SK-N-SH treated with all-trans-retinoic acid at 6 μM for 48 hours (cell line): ENCODE data around the gene NTN1.
"Not testable (repeated sequence)": the region's sequence is repeated elsewhere in the genome, so short reads cannot be mapped to it uniquely, and the experiment has no call there.

ENCODE experiments used
- ATAC-seq: fragments of 200-7000 bp; cut with Tn5 transposase; 3 replicates; pipeline ENCODE4 v1.9.1; 2020; ENCODE audit warnings: mild to moderate bottlenecking, moderate library complexity
- ARNTL ChIP-seq: fragments of 450-650 bp; formaldehyde crosslinking; IDR thresholded peaks from 2 replicates; pipeline ENCODE4 v1.5.0; 2020; ENCODE audit warnings: low read depth, mild to moderate bottlenecking, moderate library complexity, borderline replicate concordance
- BACH2 ChIP-seq: fragments of 250-450 bp; sonication (Bioruptor Pico); IDR thresholded peaks from 2 replicates; pipeline ENCODE4 v1.9.0; 2021; ENCODE audit warnings: mild to moderate bottlenecking, borderline replicate concordance
- CSDC2 ChIP-seq: fragments of 250-450 bp; sonication (Bioruptor Pico); IDR thresholded peaks from 2 replicates; pipeline ENCODE4 v1.5.0; 2020; ENCODE audit warnings: mild to moderate bottlenecking, moderate library complexity
- ESRRG ChIP-seq: fragments of 250-450 bp; sonication (Bioruptor Pico); IDR thresholded peaks from 2 replicates; pipeline ENCODE4 v1.6.1; 2021; ENCODE audit warnings: mild to moderate bottlenecking
- GLIS3 ChIP-seq: fragments of 250-450 bp; sonication (Bioruptor Pico); IDR thresholded peaks from 2 replicates; pipeline ENCODE4 v1.5.0; 2020; ENCODE audit warnings: mild to moderate bottlenecking, moderate library complexity
- ISL1 ChIP-seq: fragments of 250-450 bp; sonication (Bioruptor Pico); IDR thresholded peaks from 2 replicates; pipeline ENCODE4 v2.1.2; 2022; ENCODE audit warnings: mild to moderate bottlenecking, moderate library complexity
- OSR1 ChIP-seq: fragments of 250-450 bp; sonication (Bioruptor Pico); IDR thresholded peaks from 2 replicates; pipeline ENCODE4 v1.8.0; 2022; ENCODE audit warnings: moderate library complexity, mild to moderate bottlenecking, inconsistent platforms
- PATZ1 ChIP-seq: fragments of 250-450 bp; sonication (Bioruptor Pico); IDR thresholded peaks from 2 replicates; pipeline ENCODE4 v1.8.0; 2020; ENCODE audit warnings: mild to moderate bottlenecking, moderate library complexity, borderline replicate concordance
- PPARA ChIP-seq: fragments of 250-450 bp; sonication (Bioruptor Pico); IDR thresholded peaks from 2 replicates; pipeline ENCODE4 v1.5.0; 2020; ENCODE audit warnings: mild to moderate bottlenecking, borderline replicate concordance
- RARB ChIP-seq: fragments of 250-450 bp; sonication (Bioruptor Pico); IDR thresholded peaks from 2 replicates; pipeline ENCODE4 v1.8.0; 2021; ENCODE audit warnings: mild to moderate bottlenecking, moderate library complexity
- SNAI2 ChIP-seq: fragments of 250-450 bp; sonication (Bioruptor Pico); IDR thresholded peaks from 2 replicates; pipeline ENCODE4 v1.5.0; 2020; ENCODE audit warnings: mild to moderate bottlenecking, moderate library complexity
- TCF4 ChIP-seq: fragments of 250-450 bp; sonication (Bioruptor Pico); IDR thresholded peaks from 2 replicates; pipeline ENCODE4 v1.8.0; 2021; ENCODE audit warnings: mild to moderate bottlenecking, moderate library complexity, borderline replicate concordance
- TOX ChIP-seq: fragments of 250-450 bp; sonication (Bioruptor Pico); IDR thresholded peaks from 2 replicates; pipeline ENCODE4 v1.8.0; 2021; ENCODE audit warnings: mild to moderate bottlenecking, moderate library complexity, borderline replicate concordance
- TSHZ2 ChIP-seq: fragments of 250-450 bp; sonication (Bioruptor Pico); IDR thresholded peaks from 2 replicates; pipeline ENCODE4 v1.5.0; 2020; ENCODE audit warnings: mild to moderate bottlenecking, moderate library complexity
- ZC3H10 ChIP-seq: fragments of 250-450 bp; sonication (Bioruptor Pico); IDR thresholded peaks from 2 replicates; pipeline ENCODE4 v1.5.1; 2021; ENCODE audit warnings: mild to moderate bottlenecking, moderate library complexity
- ZFP3 ChIP-seq: fragments of 250-450 bp; sonication (Bioruptor Pico); IDR thresholded peaks from 2 replicates; pipeline ENCODE4 v1.5.0; 2020; ENCODE audit warnings: mild to moderate bottlenecking, moderate library complexity
- ZFP30 ChIP-seq: fragments of 450-650 bp; formaldehyde crosslinking; IDR thresholded peaks from 2 replicates; pipeline ENCODE4 v1.5.0; 2022; ENCODE audit warnings: mild to moderate bottlenecking, moderate library complexity
- ZNF565 ChIP-seq: fragments of 450-650 bp; formaldehyde crosslinking; conservative IDR thresholded peaks from 2 replicates; pipeline ENCODE4 v1.5.0; 2020; ENCODE audit warnings: low read depth, mild to moderate bottlenecking, moderate library complexity
- ZNF70 ChIP-seq: fragments of 450-650 bp; formaldehyde crosslinking; IDR thresholded peaks from 2 replicates; pipeline ENCODE4 v1.5.0; 2020; ENCODE audit warnings: mild to moderate bottlenecking, moderate library complexity
- ZNF8 ChIP-seq: fragments of 450-650 bp; formaldehyde crosslinking; IDR thresholded peaks from 2 replicates; pipeline ENCODE4 v1.5.0; 2020; ENCODE audit warnings: mild to moderate bottlenecking, moderate library complexity
- TF ChIP-seq, protein P1 (sequence below): fragments of 250-450 bp; sonication (Bioruptor Pico); IDR thresholded peaks from 2 replicates; pipeline ENCODE4 v1.5.1; 2020; ENCODE audit warnings: low read depth, mild to moderate bottlenecking, moderate library complexity

Gene NTN1

DNA sequence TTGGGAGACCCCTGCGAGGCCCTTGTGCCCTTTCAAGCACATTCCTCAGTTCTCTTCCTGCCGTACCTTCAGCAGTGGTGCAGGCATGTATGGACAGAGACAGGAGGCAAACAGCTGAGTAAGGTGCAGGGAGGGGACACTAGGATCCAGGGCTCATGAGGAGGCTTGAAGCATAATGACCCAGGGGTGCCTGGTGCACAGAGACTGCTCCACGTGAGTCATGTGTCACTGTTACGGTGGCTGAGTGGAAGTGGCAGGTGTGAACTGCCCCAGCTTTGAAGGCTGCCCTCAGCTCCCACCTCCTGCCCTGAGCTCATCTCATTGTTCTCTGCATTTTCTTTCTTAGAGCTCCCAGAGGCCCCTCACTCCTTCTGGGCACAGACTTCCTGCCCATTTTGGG, 124.8 kb downstream of the NTN1 start:
- TF ChIP-seq TOX (CRISPR knock-in tag) (no peak), ZFP30 (CRISPR knock-in tag) (no peak), GLIS3 (CRISPR knock-in tag) (no peak), ZFP3 (no peak)
- no peak for ATAC-seq

DNA sequence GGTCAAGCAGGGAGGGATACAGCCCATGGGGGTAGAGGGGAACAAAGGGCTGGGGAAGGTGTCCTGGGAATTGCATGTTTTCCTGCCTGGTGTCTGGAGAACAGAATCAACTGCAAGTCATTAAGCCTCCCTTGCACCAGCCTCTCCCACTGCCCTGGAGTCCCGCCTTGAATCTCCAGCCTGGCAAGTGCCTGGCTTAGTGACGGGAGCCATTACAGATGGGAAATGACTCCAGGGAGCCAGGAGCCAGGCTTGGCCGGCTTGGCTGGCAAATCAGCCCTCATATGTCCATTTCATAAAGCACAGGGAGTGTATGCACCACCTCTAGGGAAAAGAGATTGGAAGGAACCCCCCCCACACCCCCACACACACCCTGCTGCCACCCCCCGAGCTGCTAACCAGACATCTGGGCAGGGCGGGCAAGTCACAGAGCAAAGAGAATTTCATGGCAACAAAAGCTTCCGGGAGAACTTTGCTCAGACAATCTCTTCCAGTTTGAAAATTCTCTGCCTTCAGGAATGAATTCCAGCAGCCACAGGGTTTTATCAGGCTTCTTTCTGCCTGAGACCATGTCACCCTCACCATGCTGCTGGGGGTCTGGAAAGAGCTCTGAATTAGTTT, 127.7 kb downstream of the NTN1 start:
- TF ChIP-seq ZFP30 (CRISPR knock-in tag) (no peak), RARB (CRISPR knock-in tag) (no peak), ESRRG (no peak), ZFP3 (no peak), TSHZ2 (CRISPR knock-in tag) (no peak), SNAI2 (CRISPR knock-in tag) (no peak), ZNF565 (CRISPR knock-in tag) (no peak), TOX (CRISPR knock-in tag) (no peak), TCF4 (CRISPR knock-in tag) (no peak), PATZ1 (CRISPR knock-in tag) (no peak), OSR1 (CRISPR knock-in tag) (no peak), GLIS3 (CRISPR knock-in tag) (no peak), ZNF70 (CRISPR knock-in tag) (no peak)
- ATAC-seq, result no peak

GRCh38 chr17:9150446-9151090, 129.3 kb downstream of the NTN1 start:
- TF ChIP-seq ISL1 (CRISPR knock-in tag) (no peak), ARNTL (CRISPR knock-in tag) (no peak), PPARA (no peak), OSR1 (CRISPR knock-in tag) (no peak), ZNF8 (CRISPR knock-in tag) (no peak), BACH2 (CRISPR knock-in tag) (no peak), ZC3H10 (CRISPR knock-in tag) (no peak), ZNF70 (CRISPR knock-in tag) (no peak), GLIS3 (CRISPR knock-in tag) (no peak), CSDC2 (CRISPR knock-in tag) (no peak)
- ATAC-seq, result no peak

DNA sequence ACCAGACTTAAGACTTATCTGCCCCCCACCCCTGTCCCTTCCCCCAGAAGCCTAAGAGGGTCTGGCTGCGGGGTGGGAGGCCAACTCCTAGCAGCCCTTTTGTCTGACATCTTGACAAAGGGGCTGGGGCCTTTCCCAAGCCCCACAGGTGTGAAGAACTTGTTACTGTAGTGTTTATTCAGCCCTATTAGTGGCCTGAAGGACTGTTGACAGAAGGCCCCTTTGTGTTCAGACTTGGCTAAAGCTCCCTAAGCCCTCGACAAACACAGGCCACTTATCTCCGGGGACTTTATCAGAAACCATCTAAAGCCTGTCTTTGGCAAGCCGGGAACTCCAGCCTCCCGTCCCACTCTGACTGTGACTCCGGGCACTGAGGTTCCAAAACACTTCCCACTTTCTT, 129.8 kb downstream of the NTN1 start:
- no peak for TF ChIP-seq ZNF565 (CRISPR knock-in tag)
- no peak for TF ChIP-seq TOX (CRISPR knock-in tag)
- TF ChIP-seq ISL1 (CRISPR knock-in tag), result no peak
- no peak for TF ChIP-seq RARB (CRISPR knock-in tag)
- TF ChIP-seq ZNF70 (CRISPR knock-in tag), result no peak
- TF ChIP-seq, protein P1, sequence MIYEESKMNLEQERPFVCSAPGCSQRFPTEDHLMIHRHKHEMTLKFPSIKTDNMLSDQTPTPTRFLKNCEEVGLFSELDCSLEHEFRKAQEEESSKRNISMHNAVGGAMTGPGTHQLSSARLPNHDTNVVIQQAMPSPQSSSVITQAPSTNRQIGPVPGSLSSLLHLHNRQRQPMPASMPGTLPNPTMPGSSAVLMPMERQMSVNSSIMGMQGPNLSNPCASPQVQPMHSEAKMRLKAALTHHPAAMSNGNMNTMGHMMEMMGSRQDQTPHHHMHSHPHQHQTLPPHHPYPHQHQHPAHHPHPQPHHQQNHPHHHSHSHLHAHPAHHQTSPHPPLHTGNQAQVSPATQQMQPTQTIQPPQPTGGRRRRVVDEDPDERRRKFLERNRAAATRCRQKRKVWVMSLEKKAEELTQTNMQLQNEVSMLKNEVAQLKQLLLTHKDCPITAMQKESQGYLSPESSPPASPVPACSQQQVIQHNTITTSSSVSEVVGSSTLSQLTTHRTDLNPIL (CRISPR knock-in tag), result no peak
- no peak for TF ChIP-seq OSR1 (CRISPR knock-in tag)
- no peak for TF ChIP-seq GLIS3 (CRISPR knock-in tag)
- no peak for TF ChIP-seq SNAI2 (CRISPR knock-in tag)
- TF ChIP-seq ZFP30 (CRISPR knock-in tag), result no peak
- TF ChIP-seq, all 23 proteins: peak for 0
- no peak for ATAC-seq

- ATAC-seq, result not testable (repeated sequence)
Observed at GRCh38 chr17:9151740-9152139, 130.4 kb downstream of the NTN1 start.
